IMR-90 (cell line): ENCODE measurements around the gene ANK3.

Source experiments
- CTCF ChIP-seq: conservative IDR thresholded peaks from 2 replicates; pipeline ENCODE4 v1.5.1; 2012; ENCODE audit warnings: mild to moderate bottlenecking, low read depth, low read length, improper control_type of control experiment
- MAFK ChIP-seq: IDR thresholded peaks from 2 replicates; pipeline ENCODE4 v1.6.1; 2012; ENCODE audit warnings: low read depth, low read length, improper control_type of control experiment
- POLR2A ChIP-seq: IDR thresholded peaks from 2 replicates; pipeline ENCODE4 v1.6.1; 2012; ENCODE audit warnings: mild to moderate bottlenecking, low read depth, low read length

DNA sequence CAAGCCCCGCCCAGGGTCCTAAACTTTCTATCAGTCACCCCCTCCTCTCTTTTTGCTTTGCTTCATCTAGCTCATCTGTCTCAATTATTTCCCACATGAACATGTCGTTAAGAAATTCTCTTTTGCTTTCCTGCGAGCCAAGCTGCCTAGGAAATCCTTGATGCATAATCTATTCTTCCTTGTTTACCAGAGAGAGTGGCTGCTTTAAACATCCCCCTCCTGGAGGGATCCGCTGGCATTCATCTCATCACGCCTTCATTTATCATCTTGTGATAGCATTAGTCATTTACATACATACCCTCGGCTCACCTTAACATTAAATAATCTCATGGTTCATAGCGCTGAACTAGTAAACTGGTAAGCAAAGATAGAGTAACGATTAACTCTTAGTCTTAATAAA is 96.7 kb downstream of the ANK3 start:
- TF ChIP-seq POLR2A: no peak
- TF ChIP-seq CTCF: no peak
- no peak for TF ChIP-seq MAFK
